Gastroesophageal sphincter (tissue), 4 donors: ENCODE measurements around the gene PRTFDC1. TPM values are rescaled to one million over a fixed set of nuclear protein-coding genes. Genes with fewer than 3 reads are reported as not detected.

Experiments used
- ATAC-seq: fragments of 150-250 bp; one replicate; pipeline ENCODE4 v1.9.1; 2016; ENCODE audit warnings: mild to moderate bottlenecking, moderate library complexity
- H3K27ac ChIP-seq, 4 donors: fragments of 200-600 bp; sonication (generic) in 3 of 4; 1 replicate in 3 of 4; 2 replicates in 1 of 4; pipeline ENCODE4 v1.5.1; 2016 to 2019
- H3K27me3 ChIP-seq: fragments of 200-600 bp; sonication (generic); one replicate; pipeline ENCODE4 v1.5.1; 2019
- H3K36me3 ChIP-seq, 2 donors: fragments of 200-600 bp; sonication (generic); one replicate each; pipeline ENCODE4 v1.5.1; 2019; ENCODE audit warnings: control low read depth in 1 of 2
- H3K4me1 ChIP-seq, 3 donors: fragments of 200-600 bp; sonication (generic); 1 replicate in 2 of 3; 2 replicates in 1 of 3; pipeline ENCODE4 v1.5.1; 2016 to 2019; ENCODE audit warnings: control low read depth in 2 of 3
- H3K4me3 ChIP-seq, 2 donors: fragments of 200-600 bp; sonication (generic); one replicate each; pipeline ENCODE4 v1.5.1; 2019; ENCODE audit warnings: mild to moderate bottlenecking in 1 of 2, moderate library complexity in 1 of 2
- H3K9me3 ChIP-seq, 3 donors: fragments of 200-600 bp; sonication (generic); one replicate each; pipeline ENCODE4 v1.5.1; 2017 to 2019; ENCODE audit warnings: control low read depth in 2 of 3
- EP300 ChIP-seq: sonication (generic); formaldehyde crosslinking; IDR thresholded peaks from one replicate; pipeline ENCODE4 v1.6.1; 2017; ENCODE audit warnings: antibody characterized with exemption, mild to moderate bottlenecking
- POLR2A ChIP-seq, 2 donors: fragments of 450-650 bp; IDR thresholded peaks; one replicate each; pipeline ENCODE4 v1.6.1; 2017; ENCODE audit warnings: antibody characterized with exemption in 2 of 2, mild to moderate bottlenecking in 2 of 2, moderate library complexity in 1 of 2
- POLR2AphosphoS5 ChIP-seq: sonication (generic); formaldehyde crosslinking; IDR thresholded peaks from one replicate; pipeline ENCODE4 v1.6.1; 2017; ENCODE audit warnings: antibody characterized with exemption
- WGBS, 2 donors: methylation state at CpG; one replicate each; pipeline ENCODE4 v1.1.5; 2018; ENCODE audit warnings: low coverage in 1 of 2; 5-methylcytosine and 5-hydroxymethylcytosine counted together
- total RNA-seq, 4 donors: library from RNA; depleted of rRNA; stranded (reverse); fragments of >200 nt; gene quantifications; one replicate each; pipeline ENCODE4 v1.1.0, GENCODE V29; 2016
- TF ChIP-seq, protein P1 (sequence below), 4 experiments: fragments of 200-600 bp in 2 of 4; fragments of 450-650 bp in 2 of 4; sonication (generic) in 1 of 4; IDR thresholded peaks; one replicate each; pipeline ENCODE4 v1.5.1; 2017 to 2019; ENCODE audit warnings: antibody characterized with exemption in 4 of 4, mild to moderate bottlenecking in 2 of 4, moderate library complexity in 2 of 4

The PRTFDC1 gene
- total RNA-seq, 4 donors from 2014 or later: 3.2 to 14.6 (median 7.9) TPM

DNA sequence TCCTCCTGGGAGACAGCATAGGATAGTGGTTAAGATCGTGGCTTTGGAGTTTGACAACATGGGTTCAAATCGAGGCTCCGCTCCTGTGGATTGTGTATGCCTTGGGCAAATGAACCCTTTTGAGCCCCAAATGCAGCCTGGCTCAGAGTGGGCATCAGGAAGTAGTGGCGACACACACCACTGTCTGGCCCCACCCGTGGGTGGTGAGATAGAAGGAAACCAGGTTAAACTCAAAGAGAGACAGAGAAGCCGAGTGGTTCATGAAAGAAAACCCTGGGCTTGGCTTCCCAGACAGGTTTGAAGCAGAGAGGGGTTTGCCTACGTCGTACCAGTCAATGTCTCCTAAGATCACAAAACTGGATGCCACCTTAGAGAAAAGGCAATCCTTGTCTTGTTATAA is 57.7 kb downstream of the PRTFDC1 start:
- no peak for ATAC-seq
- H3K4me3 ChIP-seq: no peak overlapping the region
- H3K36me3 ChIP-seq: no peaks in the 10 kb centered on the region
- no peaks in the 10 kb centered on the region for H3K27me3 ChIP-seq
- no peak overlapping the region for H3K27ac ChIP-seq
- TF ChIP-seq, protein P1, sequence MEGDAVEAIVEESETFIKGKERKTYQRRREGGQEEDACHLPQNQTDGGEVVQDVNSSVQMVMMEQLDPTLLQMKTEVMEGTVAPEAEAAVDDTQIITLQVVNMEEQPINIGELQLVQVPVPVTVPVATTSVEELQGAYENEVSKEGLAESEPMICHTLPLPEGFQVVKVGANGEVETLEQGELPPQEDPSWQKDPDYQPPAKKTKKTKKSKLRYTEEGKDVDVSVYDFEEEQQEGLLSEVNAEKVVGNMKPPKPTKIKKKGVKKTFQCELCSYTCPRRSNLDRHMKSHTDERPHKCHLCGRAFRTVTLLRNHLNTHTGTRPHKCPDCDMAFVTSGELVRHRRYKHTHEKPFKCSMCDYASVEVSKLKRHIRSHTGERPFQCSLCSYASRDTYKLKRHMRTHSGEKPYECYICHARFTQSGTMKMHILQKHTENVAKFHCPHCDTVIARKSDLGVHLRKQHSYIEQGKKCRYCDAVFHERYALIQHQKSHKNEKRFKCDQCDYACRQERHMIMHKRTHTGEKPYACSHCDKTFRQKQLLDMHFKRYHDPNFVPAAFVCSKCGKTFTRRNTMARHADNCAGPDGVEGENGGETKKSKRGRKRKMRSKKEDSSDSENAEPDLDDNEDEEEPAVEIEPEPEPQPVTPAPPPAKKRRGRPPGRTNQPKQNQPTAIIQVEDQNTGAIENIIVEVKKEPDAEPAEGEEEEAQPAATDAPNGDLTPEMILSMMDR (IDR thresholded peaks at IDR 0.05): no peak
- TF ChIP-seq EP300 (no peak), POLR2AphosphoS5 (no peak), POLR2A (IDR thresholded peaks at IDR 0.05) (no peak)
- no peaks in the 10 kb centered on the region for H3K9me3 ChIP-seq
- 89 to 94% methylated on average over 5 to 7 of the region's 8 CpGs for WGBS, 2 donors
- H3K4me1 ChIP-seq: no peaks in the 10 kb centered on the region

- Histone ChIP-seq H3K4me3 (no peak overlapping the region), H3K27ac (no peak overlapping the region), H3K4me1 (no peaks in the 10 kb centered on the region), H3K36me3 (no peaks in the 10 kb centered on the region), H3K27me3 (no peaks in the 10 kb centered on the region), H3K9me3 (no peaks in the 10 kb centered on the region)
- TF ChIP-seq POLR2AphosphoS5: no peak
- no peak for TF ChIP-seq EP300
- TF ChIP-seq POLR2A (IDR thresholded peaks at IDR 0.05): no peak
- TF ChIP-seq, protein P1 (IDR thresholded peaks at IDR 0.05): no peak
- WGBS, 2 donors: 49 to 100% methylated on average over 1 to 5 of the region's 5 CpGs
- no peak for ATAC-seq
Measured at GRCh38 chr10:24894309-24894708, 58.1 kb downstream of the PRTFDC1 start.

DNA sequence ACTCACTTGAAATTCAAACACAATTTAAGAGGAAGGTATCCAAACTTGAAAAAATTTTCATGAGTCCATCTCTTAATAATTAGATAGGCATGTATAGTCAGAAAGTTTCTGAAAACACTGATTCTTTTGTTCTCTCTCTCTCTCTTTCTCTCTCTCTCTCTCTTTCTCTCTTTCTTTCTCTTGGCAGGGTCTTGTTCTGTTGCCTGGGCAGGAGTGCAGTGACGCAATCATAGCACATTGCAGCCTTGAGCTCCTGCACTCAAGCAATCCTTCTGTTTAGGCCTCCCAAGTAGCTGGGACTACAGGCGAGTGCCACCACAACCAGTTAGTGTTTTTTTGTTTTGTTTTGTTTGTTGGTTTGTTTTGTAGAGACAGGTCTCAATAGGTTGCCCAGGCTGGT is 59.3 kb downstream of the PRTFDC1 start:
- WGBS, 2 donors: 100% methylated on average over 2 of the region's 2 CpGs; no CpG with 5 or more reads in 1 of the 2 donors
- no peaks in the 10 kb centered on the region for H3K4me1 ChIP-seq
- no peaks in the 10 kb centered on the region for H3K36me3 ChIP-seq
- no peak overlapping the region for H3K27ac ChIP-seq
- ATAC-seq: no peak
- no peaks in the 10 kb centered on the region for H3K9me3 ChIP-seq
- H3K4me3 ChIP-seq: no peak overlapping the region
- TF ChIP-seq, protein P1 (IDR thresholded peaks at IDR 0.05): no peak
- no peak for TF ChIP-seq POLR2A (IDR thresholded peaks at IDR 0.05)
- no peaks in the 10 kb centered on the region for H3K27me3 ChIP-seq

DNA sequence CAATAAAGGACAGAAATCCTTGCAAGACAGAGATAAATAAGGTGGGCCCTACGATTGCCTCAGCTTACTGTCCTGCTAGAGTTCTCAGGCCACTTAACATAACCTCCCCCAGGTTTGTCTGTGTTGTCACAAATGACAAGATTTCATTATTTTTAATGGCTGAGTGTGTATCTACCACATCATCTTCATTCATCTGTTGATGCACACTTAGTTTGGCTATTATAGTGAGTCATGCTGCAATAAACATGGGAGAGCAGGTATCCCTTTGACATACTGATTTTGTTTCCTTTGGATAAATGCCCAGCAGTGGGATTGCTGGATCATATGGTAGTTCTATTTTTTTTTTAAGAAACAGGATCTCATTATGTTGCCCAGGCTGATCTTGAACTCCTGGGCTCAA is 60.6 kb downstream of the PRTFDC1 start:
- WGBS, 2 donors: 75 to 83% methylated on average over 1 of the region's 1 CpG
- Histone ChIP-seq H3K9me3 (no peaks in the 10 kb centered on the region), H3K4me1 (no peaks in the 10 kb centered on the region), H3K4me3 (no peak overlapping the region), H3K27ac (no peak overlapping the region), H3K27me3 (no peaks in the 10 kb centered on the region), H3K36me3 (no peaks in the 10 kb centered on the region)
- TF ChIP-seq POLR2AphosphoS5 (no peak), EP300 (no peak), POLR2A (IDR thresholded peaks at IDR 0.05) (no peak)
- TF ChIP-seq, protein P1 (IDR thresholded peaks at IDR 0.05): no peak
- ATAC-seq: no peak

GRCh38 chr10:24889639-24890038 is 62.8 kb downstream of the PRTFDC1 start:
- 56% methylated on average over 1 of the region's 1 CpG; no CpG with 5 or more reads in 1 of the 2 donors for WGBS, 2 donors
- TF ChIP-seq EP300 (no peak), POLR2A (IDR thresholded peaks at IDR 0.05) (no peak), POLR2AphosphoS5 (no peak)
- TF ChIP-seq, protein P1 (IDR thresholded peaks at IDR 0.05): no peak
- H3K27ac ChIP-seq: no peak overlapping the region
- no peak overlapping the region for H3K4me3 ChIP-seq
- H3K9me3 ChIP-seq: no peaks in the 10 kb centered on the region
- H3K4me1 ChIP-seq: no peaks in the 10 kb centered on the region
- no peaks in the 10 kb centered on the region for H3K36me3 ChIP-seq
- no peak for ATAC-seq
- no peaks in the 10 kb centered on the region for H3K27me3 ChIP-seq
